Testis (tissue), 3 donors: ENCODE data around the gene ZNF397. TPM values are rescaled to one million over a fixed set of nuclear protein-coding genes. Genes with fewer than 3 reads are reported as not detected.

Source experiments
- DNase-seq: peaks from one replicate; pipeline ENCODE4 v3.0.0-alpha.2; 2019
- H3K27ac ChIP-seq, 2 donors: fragments of 200-600 bp; sonication (generic); one replicate each; pipeline ENCODE4 v1.5.1; 2019
- H3K27me3 ChIP-seq: fragments of 200-600 bp; sonication (generic); one replicate; pipeline ENCODE4 v1.5.1; 2019
- H3K36me3 ChIP-seq: fragments of 200-600 bp; sonication (generic); one replicate; pipeline ENCODE4 v1.5.1; 2017; ENCODE audit warnings: low read depth; ENCODE audit errors: missing control alignments
- H3K4me1 ChIP-seq: fragments of 200-600 bp; sonication (generic); one replicate; pipeline ENCODE4 v1.5.1; 2019
- H3K4me3 ChIP-seq, 2 donors: fragments of 200-600 bp; sonication (generic); one replicate each; pipeline ENCODE4 v1.5.1; 2017 to 2019
- H3K9me3 ChIP-seq: fragments of 200-600 bp; sonication (generic); one replicate; pipeline ENCODE4 v1.5.1; 2017
- CTCF ChIP-seq, 3 experiments: fragments of 450-650 bp in 2 of 3; fragments of 200-600 bp in 1 of 3; sonication (generic) in 1 of 3; IDR thresholded peaks; one replicate each; pipeline ENCODE4 v1.5.1; 2016 to 2019; ENCODE audit warnings: antibody characterized with exemption in 3 of 3, mild to moderate bottlenecking in 2 of 3, moderate library complexity in 1 of 3
- POLR2A ChIP-seq: fragments of 450-650 bp; IDR thresholded peaks from one replicate; pipeline ENCODE4 v1.6.1; 2017; ENCODE audit warnings: antibody characterized with exemption, mild to moderate bottlenecking, moderate library complexity
- WGBS, 2 donors: methylation state at CpG; one replicate each; pipeline ENCODE4 v1.1.5; 2018; 5-methylcytosine and 5-hydroxymethylcytosine counted together
- intact Hi-C: fragments of 100-400 bp; cut with DNase I; formaldehyde crosslinking; loops from one replicate; pipeline ENCODE4 v1.15.1; 2023; ENCODE audit warnings: low total_unique reads
- polyA plus RNA-seq: library from polyadenylated mRNA; stranded (reverse); fragments of 350-450 nt; fragmentation: Illumina TruSeq; extraction: RNeasy Lipid Tissue Mini Kit (QIAGEN cat#74804); gene quantifications from one replicate; pipeline ENCODE4 v1.2.3, GENCODE V29; 2014; ENCODE audit warnings: low read depth, low replicate concordance; ENCODE audit not compliant: insufficient read depth
- total RNA-seq, 2 donors: library from RNA; depleted of rRNA; stranded (reverse); fragments of >200 nt; gene quantifications; one replicate each; pipeline ENCODE4 v1.2.3, GENCODE V29; 2016

Gene ZNF397
- total and polyA plus RNA-seq, 3 donors from 2014 or later: 21.6 to 36.6 (median 32.2) TPM

GRCh38 chr18:35277633-35278032 is 36.8 kb downstream of the ZNF397 start:
- intact Hi-C loops: no loop called here

GRCh38 chr18:35278085-35278484 is 37.3 kb downstream of the ZNF397 start:
- Histone ChIP-seq H3K27ac (no peak overlapping the region), H3K4me3 (no peak overlapping the region), H3K27me3 (no peaks in the 10 kb centered on the region), H3K9me3 (no peaks in the 10 kb centered on the region), H3K4me1 (no peaks in the 10 kb centered on the region), H3K36me3 (no peaks in the 10 kb centered on the region)
- no peak for DNase-seq
- TF ChIP-seq CTCF (IDR thresholded peaks at IDR 0.05) (no peak), POLR2A (no peak)
- 87 to 88% methylated on average over 1 of the region's 1 CpG for WGBS, 2 donors
- intact Hi-C loops: no loop called here

More at GRCh38 chr18:35277633-35278032, 36.8 kb downstream of the ZNF397 start:
- TF ChIP-seq CTCF (IDR thresholded peaks at IDR 0.05) (no peak), POLR2A (no peak)
- Histone ChIP-seq H3K36me3 (no peaks in the 10 kb centered on the region), H3K9me3 (no peaks in the 10 kb centered on the region), H3K4me3 (no peak overlapping the region), H3K27ac (no peak overlapping the region), H3K4me1 (no peaks in the 10 kb centered on the region), H3K27me3 (no peaks in the 10 kb centered on the region)
- DNase-seq: no peak

- Histone ChIP-seq H3K4me3 (no peak overlapping the region), H3K27ac (no peak overlapping the region), H3K9me3 (no peaks in the 10 kb centered on the region), H3K4me1 (no peaks in the 10 kb centered on the region), H3K27me3 (no peaks in the 10 kb centered on the region), H3K36me3 (no peaks in the 10 kb centered on the region)
- TF ChIP-seq CTCF (IDR thresholded peaks at IDR 0.05): no peak
- TF ChIP-seq POLR2A: no peak
- intact Hi-C loops: no loop called here
- no peak for DNase-seq
These were observed 38.1 kb downstream of the ZNF397 start for GRCh38 chr18:35278969-35279368.

GRCh38 chr18:35282353-35282752 is 41.5 kb downstream of the ZNF397 start:
- no peak for DNase-seq
- no peak overlapping the region for H3K4me3 ChIP-seq
- intact Hi-C loops: no loop called here
- WGBS, 2 donors: 69 to 93% methylated on average over 1 of the region's 1 CpG
- H3K27me3 ChIP-seq: no peaks in the 10 kb centered on the region
- no peaks in the 10 kb centered on the region for H3K9me3 ChIP-seq
- H3K27ac ChIP-seq: no peak overlapping the region
- H3K36me3 ChIP-seq: no peaks in the 10 kb centered on the region
- H3K4me1 ChIP-seq: no peaks in the 10 kb centered on the region
- TF ChIP-seq CTCF (IDR thresholded peaks at IDR 0.05): no peak
- TF ChIP-seq POLR2A: no peak

GRCh38 chr18:35283923-35284794 is 43.3 kb downstream of the ZNF397 start:
- Histone ChIP-seq H3K36me3 (no peaks in the 10 kb centered on the region), H3K9me3 (no peaks in the 10 kb centered on the region), H3K4me1 (no peaks in the 10 kb centered on the region), H3K27ac (no peak overlapping the region), H3K4me3 (no peak overlapping the region), H3K27me3 (no peaks in the 10 kb centered on the region)
- intact Hi-C loops: no loop called here
- no peak for DNase-seq
- 94 to 100% methylated on average over 4 to 7 of the region's 7 CpGs for WGBS, 2 donors
- TF ChIP-seq CTCF (IDR thresholded peaks at IDR 0.05): no peak
- no peak for TF ChIP-seq POLR2A
